Measurements from ENCODE around the gene PDZD7.

Gene PDZD7

GRCh38 chr10:101020427-101021075, 10.4 kb downstream of the PDZD7 start:
- no peak for DNase-seq (ENCODE audit: low read depth in 2 of 3, low spot score in 2 of 3)

GRCh38 chr10:101019440-101019703, 11.6 kb downstream of the PDZD7 start:
- no peak for DNase-seq (ENCODE audit: low read depth in 2 of 3, low spot score in 2 of 3)

DNA sequence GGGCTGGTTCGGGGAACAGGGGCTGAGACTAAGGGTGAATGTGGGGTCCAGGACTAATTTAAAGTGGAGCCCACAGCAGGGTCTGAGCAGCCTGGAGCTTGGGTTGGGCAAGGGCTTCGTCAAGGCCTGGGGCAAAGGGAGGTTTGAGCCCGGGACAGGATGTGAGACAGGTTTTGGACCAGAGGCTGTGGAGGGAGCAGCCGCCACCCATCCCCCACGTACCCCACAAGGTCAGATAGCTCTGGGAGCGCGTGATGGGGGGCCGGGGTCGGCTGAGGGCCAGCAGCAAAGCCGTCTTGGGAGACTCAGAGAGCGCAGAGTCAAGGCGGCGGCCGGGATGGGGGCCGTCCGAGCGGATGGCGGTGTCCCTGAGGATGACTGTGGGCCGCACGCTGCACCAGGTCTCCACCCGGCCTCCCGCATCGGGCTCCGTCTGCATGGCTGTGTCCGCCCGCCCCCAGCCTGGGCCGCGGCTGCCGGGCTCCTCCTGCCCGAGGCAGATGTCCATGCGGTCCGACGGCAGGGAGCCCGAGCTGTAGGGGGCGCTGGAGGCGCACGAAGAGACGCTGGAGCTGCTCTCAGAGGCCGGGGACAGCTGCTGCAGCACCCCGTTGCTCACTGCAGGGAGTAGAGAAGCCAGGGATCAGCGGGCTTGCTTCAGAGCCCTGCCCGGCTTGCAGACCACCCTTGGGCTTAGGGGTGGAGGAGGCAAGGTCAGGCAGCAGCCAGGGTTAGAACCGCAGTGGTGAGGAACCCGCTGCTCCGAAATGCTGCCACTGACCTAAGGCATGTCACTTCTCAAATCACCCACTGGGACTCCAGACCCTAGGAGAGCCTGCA, 12.1 kb downstream of the PDZD7 start:
- DNase-seq (ENCODE audit: low read depth in 2 of 3, low spot score in 2 of 3), result peak in 2 of 3 experiments; percentile 60 to 68

DNA sequence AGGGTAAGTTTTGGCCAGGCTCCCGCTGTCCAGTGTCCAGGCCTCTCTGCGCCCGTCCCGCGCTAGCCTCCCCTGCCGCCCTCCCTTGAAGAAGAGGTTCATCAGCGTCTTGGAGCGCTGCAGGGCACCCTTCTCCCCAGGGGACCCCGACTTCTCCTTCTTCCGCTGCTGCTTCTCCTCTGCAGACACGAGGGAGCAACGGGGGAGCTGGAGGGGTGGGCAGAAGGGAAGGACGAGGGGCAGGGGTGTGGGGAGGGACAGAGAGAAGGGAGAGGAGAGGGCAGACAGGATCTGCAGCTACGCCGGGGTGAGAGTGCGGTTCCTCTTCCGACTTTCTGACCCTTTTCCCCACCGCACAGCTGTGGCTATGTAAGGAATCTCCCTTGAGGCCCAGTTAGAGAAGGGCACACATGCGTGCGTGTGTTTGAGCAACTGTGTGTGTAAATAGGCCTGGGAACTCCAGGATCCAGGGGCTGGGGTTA, 12.8 kb downstream of the PDZD7 start:
- no peak for DNase-seq (ENCODE audit: low read depth in 2 of 3, low spot score in 2 of 3)

DNA sequence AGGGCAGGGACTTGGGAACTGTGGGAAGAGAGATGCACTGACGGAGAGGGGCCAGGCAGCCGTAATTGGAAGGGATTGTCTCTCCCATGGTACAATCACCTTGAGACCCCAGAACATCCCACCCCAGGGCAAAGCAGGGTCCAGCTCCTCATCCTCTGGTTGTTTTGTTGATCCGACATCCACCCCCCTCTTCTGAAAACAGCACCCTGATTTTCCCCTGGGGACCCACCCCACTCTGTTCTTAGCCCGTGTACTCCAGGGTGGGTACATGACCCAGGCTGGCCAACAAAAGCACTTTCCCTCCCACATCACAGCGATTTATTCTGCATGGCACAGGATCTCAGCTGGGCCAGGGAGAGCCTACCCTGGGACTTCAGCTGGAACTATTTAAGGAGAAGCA, 14.1 kb downstream of the PDZD7 start:
- DNase-seq (ENCODE audit: low read depth in 2 of 3, low spot score in 2 of 3), result no peak

DNA sequence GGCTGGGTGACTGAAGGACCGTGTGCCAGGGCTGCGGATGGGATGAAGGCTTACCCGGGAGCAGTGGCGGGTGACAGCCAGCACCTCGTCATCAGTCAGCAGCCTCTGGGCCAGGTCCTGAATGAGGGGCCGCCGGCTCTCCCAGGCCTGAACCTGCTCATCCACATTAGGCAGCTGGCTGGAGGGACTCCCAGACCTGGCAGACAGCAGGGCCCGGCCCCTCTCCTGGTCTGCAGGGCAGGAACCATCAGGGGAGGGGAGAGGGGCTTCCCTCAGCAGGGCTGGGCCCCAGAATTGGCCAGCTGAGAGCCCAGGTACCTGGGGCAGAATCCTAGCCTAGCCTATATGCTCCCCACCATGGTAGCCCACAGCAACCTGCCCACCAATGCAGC, 15.4 kb downstream of the PDZD7 start:
- DNase-seq (ENCODE audit: low read depth in 2 of 3, low spot score in 2 of 3), result no peak

- DNase-seq (ENCODE audit: low read depth in 2 of 3, low spot score in 2 of 3), result no peak
These were observed 15.9 kb downstream of the PDZD7 start for GRCh38 chr10:101014966-101015581.

GRCh38 chr10:101014230-101014884, 16.6 kb downstream of the PDZD7 start:
- peak in 2 of 3 experiments; percentile 71 to 77 for DNase-seq (ENCODE audit: low read depth in 2 of 3, low spot score in 2 of 3)

GRCh38 chr10:101013365-101013825, 17.5 kb downstream of the PDZD7 start:
- DNase-seq (ENCODE audit: low read depth in 2 of 3, low spot score in 2 of 3), result no peak

DNA sequence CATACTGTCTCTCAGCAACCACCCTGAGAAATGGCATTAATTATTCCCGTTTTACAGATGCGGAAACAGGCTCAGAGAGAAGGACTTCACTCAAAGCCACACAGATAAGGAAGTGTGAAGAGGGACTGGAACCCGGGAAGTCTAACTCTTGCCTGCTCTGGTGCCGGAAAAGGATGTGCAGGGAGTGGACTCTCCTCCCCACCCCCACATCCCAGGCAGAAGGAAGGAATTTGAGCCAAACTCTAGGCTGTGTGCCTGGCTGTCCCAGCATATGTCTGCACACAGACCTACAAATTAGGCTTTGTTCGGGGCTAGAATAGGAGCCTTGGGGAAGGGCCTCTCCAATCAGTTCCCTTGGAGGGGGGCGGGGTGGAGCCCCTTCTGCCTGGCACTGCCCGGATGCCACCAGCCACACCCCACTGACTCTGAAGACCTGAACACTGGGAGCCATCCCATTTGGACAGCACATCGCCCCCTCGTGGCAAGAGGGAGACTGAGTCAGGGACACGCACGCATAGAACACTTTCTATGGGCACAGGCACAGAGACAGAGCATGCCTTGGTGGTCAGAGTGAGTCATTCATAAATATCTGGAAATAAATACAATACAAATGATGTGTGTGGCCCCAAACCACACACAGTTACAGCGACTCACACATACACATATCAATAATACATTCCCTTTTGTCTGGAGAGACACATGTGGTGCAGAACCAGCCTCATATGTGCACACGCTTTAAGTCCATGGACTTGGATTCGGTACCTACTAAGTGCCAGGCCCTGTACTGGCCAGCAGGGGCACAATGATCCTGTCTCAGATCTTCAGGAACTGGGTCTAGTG, 18.2 kb downstream of the PDZD7 start:
- peak in 2 of 3 experiments; percentile 63 for DNase-seq (ENCODE audit: low read depth in 2 of 3, low spot score in 2 of 3)

DNA sequence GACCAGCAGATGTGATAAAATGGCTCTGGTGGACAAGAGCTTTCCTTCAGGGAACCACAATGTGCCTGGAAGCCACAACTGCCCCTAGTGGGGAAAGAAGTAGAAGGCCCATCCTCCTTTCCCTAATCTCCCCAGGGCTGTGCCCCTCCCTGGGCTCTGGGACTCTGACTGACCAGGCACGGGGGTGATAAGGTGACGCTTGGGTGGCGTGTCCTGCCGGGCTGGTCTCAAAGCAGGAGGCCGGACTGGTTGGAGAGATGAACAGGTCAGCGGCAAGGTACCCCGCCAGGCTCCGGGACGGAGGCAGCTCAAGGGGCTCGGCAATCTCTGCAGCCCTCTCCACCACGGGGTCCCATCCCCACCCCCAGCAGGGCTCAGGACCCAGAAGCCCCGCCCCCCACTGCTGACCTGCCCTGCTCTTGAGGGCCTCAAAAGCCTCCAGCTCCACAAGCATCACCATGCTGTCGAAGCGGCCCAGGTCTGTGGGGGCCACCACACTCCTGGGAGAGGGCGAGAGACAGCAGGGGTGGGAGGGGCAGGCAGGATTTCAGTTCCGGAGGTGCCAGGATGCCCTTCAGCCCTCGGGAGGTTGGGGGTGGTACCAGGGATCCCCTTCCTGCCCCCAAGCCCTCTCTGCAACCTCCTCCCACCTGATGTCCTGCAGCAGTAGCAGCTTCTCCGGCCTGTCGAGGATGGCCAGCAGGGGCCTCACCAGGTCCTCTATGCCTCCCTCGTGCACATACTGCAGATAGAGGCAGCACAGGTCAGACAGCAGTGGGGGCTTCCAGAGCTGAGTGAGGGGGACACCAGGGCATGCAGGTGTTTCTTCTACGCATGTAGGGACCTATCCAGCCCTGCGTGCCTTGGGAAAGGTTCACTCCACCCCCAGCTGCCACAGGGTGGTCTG, 19.2 kb downstream of the PDZD7 start:
- DNase-seq (ENCODE audit: low read depth in 2 of 3, low spot score in 2 of 3), result no peak

DNA sequence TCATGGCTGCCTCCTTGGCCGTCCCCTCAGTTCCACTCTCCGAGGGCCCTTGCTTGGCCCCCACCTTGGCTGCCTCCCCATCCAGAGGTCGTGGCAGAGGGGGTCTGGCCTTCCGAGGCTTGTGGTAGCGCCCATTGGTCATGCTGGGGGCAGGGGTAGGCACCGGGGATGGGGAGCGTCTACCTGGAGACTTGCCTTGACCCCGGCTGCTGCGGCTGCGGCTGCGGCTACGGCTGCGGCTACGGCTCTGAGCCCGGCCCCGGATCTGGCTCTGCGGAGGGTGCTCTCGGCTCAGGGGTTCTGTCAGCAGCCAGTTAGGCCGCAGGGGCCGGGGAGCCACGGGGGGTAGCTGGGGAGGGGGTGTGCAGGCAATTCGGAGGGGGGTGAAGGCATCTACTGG, 20.6 kb downstream of the PDZD7 start:
- no peak for DNase-seq (ENCODE audit: low read depth in 2 of 3, low spot score in 2 of 3)

DNA sequence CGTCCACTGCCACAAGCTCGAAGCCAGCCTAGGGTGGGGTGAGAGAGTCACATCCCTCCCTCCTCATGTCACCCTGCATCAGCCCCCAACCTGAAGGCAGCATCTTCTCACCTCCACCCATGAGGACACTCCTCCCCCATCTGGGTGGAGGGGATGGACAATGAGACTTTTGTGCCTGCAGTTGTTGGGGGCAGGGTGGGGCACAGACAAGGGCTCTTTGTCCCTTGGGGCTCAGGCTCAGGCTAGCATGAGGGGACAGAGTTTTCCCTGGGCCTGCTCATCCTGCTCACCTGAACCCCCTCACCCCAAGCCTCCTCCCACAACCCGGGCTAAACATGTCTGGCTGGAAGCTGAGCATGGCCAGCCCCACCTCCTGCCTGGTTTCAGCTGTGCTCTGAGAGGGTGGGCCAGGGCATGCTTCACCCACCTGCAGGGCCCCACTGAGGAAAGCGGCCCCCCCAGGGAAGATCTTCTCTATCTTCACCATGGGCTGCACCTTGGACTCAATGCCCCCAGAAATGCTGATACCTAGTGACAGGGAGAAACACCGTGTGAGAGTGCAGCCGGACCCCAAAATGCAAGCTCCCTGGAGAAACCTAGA, 22.0 kb downstream of the PDZD7 start:
- DNase-seq (ENCODE audit: low read depth in 2 of 3, low spot score in 2 of 3), result no peak

DNA sequence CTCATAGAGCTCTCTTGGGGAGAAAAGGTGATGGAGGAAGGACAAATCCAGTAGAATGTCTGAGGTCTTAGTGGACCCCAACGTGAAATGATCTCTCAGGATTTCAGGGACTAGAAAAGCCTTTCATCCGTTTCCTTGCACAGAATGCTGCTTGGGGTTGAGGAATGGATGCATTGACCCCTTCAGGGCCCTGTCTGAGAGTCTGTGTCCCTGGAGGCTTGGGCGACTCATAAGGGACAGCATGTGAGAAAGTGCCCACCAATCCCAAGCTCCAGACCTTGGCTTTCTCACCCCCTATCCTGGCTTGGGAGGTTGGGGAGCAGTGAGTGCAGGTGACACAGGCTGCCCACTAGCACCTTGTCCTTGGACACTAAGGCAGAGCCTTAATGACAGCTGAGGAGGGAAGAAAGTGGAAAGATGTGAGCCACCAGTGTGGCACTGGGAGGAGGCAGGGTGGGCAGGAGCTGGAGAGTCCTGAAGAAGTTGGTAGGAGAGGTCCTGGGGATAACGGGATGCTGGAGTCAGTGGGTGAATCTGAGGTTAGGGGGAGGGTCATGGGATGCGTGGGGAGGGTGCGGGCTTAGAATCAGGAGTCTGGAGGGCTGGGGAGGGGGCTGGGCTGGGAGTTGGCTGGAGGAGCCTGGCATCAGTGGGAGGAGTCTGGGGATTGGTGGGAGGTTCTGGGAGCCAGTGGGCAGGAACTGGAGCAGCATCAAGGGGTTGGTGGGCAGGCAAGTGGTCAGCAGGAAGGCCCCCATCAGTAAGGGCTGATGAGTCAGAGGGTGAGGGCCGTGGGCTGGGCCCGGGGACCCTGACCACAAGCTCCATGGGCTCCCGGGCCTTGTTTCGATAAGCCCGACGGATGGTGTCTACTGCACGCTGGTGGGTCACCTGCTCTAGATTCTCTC, 22.8 kb downstream of the PDZD7 start:
- no peak for DNase-seq (ENCODE audit: low read depth in 2 of 3, low spot score in 2 of 3)

GRCh38 chr10:101007099-101007711, 23.7 kb downstream of the PDZD7 start:
- DNase-seq (ENCODE audit: low read depth in 2 of 3, low spot score in 2 of 3), result no peak

- no peak for DNase-seq (ENCODE audit: low read depth in 2 of 3, low spot score in 2 of 3)
These were observed 24.3 kb downstream of the PDZD7 start for GRCh38 chr10:101006593-101007098.

DNA sequence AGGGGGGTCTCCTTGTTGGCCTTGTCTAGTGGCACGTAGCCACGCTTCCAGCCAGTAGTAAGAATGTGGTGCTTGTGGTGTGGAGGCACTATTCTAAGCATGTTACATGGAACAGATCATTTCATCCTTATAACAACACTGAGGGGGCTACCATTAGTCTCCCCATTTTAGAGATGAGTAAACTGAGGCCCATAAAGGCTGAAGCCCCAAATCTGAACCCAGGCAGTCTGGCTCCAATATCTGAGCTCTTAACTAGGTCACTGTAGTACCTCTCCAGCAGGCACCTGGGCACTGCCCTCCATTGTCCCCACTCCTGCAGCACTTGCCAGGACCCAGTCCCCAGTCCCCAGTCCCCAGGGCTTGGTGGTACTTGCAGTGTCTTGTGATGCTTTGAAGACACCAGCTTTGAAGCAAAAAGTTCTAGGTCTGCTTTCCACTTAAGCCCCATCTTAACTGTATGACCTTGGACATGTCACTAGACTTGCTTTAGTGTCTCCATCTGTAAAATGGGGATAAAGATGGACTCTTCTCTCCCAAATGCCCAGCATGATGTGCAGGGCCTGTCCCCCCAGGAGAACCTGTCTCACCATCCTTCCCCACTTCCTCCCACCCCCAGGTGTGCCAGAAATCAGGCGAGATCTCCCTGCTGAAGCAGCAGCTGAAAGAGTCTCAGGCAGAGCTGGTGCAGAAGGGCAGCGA, 24.9 kb downstream of the PDZD7 start:
- no peak for DNase-seq (ENCODE audit: low read depth in 2 of 3, low spot score in 2 of 3)
